ACHN (cell line): ENCODE data around the gene MARCHF10.
"Not testable (repeated sequence)": the region's sequence is repeated elsewhere in the genome, so short reads cannot be mapped to it uniquely, and the experiment has no call there.

Source experiments
- DNase-seq: peaks from one replicate; pipeline ENCODE4 v3.0.0-alpha.2; 2015
- in situ Hi-C: cut with HindIII; loops from 2 replicates; pipeline ENCODE4 v1.10.0; 2017; ENCODE audit warnings: low sequenced_read_pairs, low pct_ligation_motif_present, low pct_unique_long_range_greater_than_20kb

MARCHF10 gene

DNA sequence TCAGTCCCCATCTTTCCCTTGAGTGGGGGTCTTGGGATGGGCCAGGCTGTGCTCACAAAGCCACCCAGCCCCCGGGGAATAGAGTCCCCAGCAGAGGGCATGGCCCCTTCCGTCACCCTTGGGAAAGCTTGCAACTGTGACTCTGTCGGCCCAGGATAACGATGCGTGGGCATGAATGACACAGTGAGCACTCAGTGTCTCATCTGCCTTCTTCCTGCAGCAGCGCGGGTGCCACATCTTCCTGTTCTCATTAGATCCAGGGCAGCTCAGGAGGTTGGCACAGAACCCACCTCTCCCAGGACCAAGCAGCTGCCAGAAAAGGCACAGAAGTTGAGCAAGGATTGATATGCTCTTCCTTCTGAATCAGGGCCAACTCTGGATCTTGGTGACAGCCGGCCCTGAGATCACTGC, 95.9 kb downstream of the MARCHF10 start:
- in situ Hi-C loops: no loop called here
- DNase-seq: no peak

DNA sequence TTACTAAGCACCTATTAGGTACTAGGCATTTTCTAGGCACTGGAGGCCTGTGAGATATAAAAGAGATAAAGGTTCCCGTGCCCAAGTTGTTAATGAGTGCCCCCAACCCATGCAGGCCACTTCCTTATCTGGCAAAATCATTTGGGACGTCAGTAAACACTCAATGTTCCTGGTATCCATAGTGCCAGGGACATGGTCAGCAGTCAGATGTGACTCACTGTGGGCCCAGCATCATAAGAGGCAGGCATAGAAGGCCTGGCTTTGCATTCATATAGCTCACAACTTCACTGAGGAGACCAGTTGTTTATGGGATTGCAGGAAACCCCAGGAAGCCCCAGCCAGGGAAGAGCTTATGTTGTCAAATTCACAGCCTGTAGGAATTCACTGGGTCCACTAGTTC, 99.5 kb downstream of the MARCHF10 start:
- in situ Hi-C loops: no loop called here
- no peak for DNase-seq

DNA sequence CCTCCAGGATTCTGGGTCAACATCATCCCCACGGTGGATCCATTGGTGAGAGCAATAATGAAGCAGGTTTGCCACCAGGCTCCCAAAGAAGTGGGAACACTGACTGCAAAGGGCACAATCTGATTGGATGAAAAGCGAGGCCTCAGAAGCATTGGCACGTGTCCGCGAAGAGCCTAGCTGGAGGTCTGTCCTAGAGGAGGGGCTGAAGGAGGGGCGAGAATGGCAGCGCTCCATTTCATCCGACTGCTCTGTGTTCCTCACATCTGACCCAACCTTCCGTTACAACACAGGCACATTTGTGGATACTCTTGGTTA, 100.7 kb downstream of the MARCHF10 start:
- DNase-seq: no peak
- in situ Hi-C loops: no loop called here

DNA sequence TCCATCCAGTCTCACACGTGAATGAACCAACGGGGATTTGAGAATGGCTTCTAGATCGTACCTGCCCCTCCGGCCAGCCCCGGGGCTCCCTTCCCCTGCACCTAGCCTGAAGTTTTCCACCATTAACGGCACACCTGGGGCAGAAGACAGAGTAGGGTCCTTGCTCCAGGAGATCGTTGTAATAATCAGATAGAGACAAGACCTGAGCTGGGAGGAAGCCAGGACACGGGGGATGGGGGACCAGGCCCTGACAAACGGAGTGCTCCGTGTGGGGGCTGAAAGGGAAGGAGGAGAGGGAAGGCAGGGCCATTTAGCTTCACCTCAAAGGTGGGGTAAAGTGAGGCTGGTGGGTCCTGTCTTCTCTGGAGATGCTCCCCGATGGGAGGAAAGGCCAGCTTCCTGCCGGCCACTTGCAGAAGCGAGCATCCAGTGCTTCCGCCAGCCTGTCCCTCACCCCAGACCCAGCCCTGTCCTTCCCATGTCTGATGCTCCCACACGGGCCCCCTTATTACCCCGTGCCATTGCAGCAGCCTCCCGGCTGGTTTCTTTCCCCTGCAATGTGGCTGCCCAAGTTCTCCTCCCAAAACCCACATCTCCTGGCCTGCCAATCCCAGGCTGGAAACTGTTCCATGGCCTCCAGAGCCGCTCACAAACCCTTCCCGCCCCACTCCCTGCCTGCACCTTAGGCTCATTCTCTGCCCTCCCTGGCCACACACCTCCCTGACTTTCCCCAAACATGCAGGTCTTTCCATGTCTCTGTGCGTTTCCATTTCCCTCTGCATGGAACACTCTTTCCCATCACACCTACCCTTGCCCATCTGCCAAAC, 101.3 kb downstream of the MARCHF10 start:
- no peak for DNase-seq
- in situ Hi-C loops: no loop called here

DNA sequence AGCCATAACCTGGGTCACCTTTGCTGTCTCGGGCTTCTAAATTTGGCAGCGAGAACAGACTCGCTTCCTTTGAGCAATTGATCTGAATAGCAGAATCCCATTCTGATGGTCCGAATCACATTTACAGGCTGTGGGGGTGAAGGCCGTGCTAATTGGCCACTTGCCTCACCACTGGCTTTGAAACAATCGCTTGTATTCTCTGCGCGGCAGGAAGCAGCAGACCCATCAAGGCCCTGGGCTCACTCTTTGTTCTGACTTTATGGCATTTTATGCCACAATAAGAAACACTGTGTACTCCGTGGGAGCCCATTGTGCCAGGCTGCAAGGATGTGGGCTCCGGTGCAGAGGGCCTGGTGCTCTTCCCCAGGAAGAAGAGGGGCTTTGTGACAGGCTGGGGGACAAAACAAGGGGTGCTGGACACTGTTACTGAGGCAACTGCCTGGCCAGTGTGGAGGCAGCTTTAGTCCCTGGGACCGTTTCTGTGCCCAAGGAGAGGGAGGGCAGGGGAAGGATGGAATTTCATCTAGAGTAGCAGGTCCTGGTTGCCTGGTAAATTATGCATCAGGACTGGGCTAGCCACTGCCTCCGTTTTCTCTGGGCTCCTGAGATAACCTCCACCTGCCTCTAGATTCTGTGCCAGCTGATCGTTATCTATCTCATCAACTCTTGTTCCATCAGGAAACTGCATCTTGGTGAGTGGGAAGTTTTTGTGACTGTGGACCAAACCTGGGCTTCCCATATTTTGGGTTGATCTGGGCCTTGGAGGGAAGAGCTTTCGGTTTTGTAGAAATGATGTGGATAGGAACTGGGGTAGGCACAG, 102.1 kb downstream of the MARCHF10 start:
- DNase-seq: no peak
- in situ Hi-C loops: no loop called here

DNA sequence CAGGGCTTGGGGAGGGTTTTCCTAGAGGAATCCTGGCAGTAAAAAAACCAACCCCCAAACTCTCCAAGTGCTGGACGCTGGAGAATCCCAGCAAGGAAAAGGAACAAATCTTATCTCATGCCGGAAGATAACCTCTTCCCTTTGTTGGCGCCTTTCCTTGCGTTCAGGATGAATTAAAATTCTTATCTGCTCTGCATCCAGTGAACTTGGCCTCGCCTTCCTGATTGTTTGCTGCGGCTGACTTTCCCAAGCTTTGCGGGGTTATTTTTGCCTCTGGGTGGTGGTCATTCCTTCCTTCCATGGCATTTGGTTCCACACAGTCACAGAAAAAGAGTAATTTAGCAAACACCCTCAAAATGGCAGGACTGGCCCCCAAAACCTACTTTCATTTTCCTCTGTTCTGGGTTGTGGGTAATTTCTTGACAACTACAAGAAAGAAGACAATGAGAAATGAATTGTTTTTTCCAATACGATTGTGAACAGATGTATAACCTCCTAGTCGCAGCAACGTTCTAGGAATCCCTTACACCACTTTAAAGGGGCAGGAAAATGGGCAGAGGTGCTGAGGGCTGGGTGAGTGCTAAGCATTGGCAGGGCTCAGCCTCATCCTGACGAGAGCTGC, 102.8 kb downstream of the MARCHF10 start:
- DNase-seq: no peak
- in situ Hi-C loops: no loop called here

DNA sequence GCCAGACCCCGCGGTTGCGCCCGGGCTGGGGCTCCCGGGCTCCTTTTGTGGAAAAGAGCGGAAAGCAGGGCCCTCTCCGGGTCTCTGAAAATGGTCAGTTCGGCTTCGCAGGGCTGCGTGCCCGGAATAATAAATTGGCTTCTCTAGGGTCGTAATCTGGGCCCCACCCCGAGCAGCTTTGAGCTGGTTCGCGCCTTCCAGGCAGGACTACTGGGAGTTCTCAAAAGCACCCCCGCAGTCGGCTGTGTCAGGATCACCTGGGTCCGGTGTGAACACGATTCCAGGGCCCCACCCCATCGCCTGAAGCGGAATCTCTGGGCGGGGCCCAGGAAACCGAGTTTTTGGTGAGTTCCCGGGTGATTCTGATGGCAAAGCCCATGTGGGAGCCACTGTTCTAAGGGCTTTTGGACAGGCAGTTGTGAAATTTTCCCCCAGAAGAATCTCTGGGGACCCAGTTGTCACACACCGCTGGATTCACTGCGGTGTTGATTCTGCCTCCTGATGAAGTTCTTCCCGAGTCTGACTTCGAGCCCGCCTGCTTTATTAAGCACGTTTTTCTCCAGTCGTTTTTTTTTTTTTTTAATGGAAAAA, 103.6 kb downstream of the MARCHF10 start:
- in situ Hi-C loops: no loop called here

DNA sequence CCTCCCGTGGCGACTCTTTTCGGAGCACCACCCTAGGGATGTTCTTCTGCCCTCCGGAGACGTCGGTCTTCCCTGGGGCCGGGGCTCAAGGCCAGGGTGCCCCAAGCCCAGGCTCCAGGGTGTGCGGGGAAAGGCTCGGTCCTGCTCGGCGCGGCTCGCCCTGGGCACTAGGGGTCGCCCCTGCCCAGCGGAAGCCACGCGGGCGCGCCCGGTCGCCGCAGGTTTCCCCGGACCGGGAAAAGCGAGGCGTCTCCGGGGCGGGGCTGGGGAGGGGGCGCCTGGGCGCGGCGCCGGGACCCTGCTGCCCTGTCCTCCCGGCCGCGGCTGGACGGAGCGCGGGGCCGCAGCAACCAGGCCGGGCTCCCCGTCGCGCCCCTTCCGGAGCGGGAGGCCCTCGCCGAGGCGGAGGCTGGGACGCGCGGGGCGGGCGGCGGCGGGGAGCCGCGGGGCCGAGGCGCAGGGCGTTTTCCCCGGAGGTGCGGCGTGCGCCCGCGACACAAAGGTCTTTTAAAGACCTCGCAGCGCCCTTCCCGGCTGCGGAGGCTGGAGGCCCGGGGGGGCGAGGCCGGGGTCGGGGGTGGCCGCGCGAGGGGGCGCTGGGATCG, 104.2 kb downstream of the MARCHF10 start:
- DNase-seq: peak; percentile 74

More for the DNA sequence above, 103.6 kb downstream of the MARCHF10 start:
- peak; percentile 20 for DNase-seq

DNA sequence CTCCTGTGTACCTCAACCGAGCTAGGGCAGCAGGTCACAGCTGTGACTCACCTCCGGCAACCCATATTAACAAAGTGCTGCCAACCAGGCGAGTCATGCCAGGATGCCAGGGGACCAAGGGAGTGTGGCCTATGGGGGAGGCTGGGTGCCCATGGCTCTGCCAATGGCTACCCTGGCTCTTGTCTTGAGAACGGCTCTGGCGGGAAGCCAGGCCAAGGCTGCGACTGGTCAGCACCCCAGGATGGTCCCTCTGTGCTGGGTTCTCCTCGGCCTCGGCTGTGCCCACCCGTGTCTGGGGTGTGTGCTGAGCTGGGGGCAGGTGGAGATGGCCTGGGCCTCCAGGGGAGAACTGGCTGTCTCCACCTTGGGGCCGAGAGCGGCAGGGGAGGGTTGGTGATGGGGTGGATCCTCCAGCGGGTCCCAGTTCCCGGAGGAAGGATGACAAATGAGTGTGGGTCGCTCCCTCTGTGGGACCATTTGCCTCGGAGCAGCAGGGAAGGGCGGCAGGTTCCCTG, 104.8 kb downstream of the MARCHF10 start:
- DNase-seq: peak; percentile 86

More for the DNA sequence above, 104.2 kb downstream of the MARCHF10 start:
- in situ Hi-C loops: no loop called here

DNA sequence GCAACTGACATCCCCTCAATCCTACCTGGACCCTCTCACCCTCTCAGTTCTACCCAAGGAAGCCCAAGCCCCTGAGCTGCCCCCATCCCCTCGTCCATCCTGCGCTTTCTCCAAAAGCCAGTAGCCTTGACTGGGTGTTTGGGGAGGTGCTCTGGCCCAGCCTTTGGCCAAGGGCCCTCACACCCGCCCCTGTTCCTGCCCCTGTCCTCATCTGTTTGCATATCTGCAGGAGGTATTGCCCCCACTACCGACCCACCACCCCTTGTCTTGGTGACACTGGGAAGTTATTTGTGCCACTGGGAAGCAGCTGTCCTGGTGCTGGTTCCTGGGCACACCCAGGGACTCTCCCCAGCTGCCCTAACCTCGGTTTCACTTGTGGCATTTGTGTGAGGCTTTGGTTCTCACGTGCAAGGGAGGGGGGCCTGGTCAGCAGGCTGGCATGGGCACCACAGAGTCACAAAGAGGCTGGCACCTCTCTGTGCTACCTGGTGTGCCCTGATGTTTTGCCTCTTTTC, 105.3 kb downstream of the MARCHF10 start:
- in situ Hi-C loops: no loop called here
- no peak for DNase-seq

More for the DNA sequence above, 104.8 kb downstream of the MARCHF10 start:
- in situ Hi-C loops: no loop called here

DNA sequence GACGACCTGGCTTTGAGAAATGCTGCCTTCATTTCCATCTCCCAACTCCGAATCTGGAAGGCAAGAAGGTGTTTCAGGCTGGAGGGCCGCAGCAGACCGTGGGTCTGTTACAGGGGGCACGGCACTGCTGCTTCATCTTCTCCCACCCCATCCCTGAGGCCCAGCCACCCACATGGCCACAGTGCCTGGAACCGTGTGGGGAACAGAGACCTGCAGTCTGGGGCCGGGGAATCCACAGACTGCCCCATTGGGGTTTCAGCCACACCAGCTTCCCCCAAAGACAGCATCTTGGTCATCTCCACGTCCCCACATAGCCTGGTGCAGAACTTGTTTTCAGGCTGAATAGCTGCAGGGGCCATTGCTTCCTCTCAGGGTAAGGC, 106.4 kb downstream of the MARCHF10 start:
- in situ Hi-C loops: no loop called here
- no peak for DNase-seq

DNA sequence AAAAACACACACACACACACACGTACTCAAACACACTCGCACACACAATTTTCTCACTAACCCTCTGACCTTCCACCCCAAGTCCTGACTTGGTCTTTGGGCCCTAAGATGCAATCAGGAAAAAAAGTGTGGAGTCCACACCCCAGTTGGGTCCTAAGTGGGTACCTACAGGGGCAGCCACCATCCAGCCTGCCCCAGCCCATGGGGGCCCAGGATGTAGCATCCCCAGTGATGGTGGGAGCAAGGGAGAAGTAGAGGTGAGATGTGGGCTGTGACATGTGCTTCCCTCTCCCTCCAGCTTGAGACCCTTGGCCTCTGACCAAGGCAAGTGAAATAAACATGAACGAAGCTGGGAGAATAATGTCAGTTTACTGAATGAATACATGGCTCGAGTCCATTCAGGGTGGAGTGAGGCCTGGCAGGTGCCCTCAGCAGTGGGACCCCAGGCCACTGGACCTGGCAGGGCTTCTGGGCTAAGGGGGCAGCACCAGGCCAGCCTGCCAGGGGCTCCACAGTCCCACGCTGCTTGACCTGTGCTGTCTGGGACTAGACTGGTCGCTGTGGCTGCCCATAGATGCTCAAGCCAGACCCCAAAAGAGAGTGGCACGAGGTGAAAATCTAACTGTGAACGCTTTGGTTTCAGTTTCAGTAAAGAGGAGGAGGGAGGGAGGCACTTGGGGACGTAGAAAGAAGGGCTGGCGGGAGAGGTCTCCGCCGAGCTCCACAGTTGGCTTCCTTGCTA, 107.0 kb downstream of the MARCHF10 start:
- in situ Hi-C loops: no loop called here
- DNase-seq: no peak

DNA sequence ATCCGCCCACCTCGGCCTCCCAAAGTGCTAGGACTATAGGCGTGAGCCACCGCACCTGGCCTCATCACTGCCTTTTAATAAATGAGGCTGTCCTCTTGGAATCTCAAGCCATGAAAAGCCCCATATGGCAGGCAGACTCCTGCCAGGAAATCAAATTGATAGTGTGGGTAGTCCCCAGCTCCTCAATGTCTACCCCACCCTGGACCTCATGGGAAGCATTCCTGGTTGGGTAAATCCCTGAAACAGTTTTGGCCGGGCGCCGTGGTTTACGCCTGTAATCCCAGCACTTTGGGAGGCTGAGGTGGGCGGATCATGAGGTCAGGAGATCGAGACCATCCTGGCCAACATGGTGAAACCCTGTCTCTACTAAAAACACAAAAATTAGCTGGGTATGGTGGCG, 109.7 kb downstream of the MARCHF10 start:
- in situ Hi-C loops, DNase-seq: not testable (repeated sequence)

DNA sequence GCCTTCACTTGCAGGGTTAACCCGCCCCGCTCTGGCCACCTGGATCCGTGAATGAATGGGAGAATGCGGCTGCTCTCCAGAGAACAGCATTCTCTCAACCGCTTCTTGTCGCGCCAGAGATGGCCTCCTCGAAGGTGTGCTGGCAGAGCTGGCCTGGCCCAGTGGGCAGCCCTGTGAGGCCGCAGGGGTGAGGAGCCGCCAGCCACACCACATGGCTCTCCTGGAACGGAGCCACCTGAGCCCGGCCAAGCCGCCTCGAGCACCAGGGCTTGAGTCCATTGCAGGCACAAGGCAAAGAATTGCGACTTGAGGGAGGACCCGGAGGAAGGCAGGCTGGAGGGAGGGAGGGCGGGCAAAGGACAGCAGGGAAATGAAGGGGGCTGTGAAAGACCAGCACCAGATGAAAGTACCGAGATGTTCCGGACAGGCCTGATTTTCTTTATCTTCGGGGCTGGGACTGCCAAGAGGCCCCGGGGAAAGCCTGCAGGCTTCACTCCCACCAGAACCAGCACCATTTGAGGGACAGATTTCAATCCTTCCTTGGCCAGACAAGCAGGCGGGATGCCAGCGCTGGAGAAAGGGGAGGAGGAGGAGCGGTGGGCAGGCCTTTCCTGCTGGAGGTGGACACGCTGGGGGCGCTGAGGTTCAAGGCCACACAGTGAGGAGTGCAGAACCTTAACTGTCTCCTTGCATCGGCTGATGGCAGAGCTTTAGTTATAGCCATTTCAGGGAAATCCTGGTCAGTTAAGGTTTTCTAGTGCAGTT, 111.2 kb downstream of the MARCHF10 start:
- no peak for DNase-seq
- in situ Hi-C loops: no loop called here

DNA sequence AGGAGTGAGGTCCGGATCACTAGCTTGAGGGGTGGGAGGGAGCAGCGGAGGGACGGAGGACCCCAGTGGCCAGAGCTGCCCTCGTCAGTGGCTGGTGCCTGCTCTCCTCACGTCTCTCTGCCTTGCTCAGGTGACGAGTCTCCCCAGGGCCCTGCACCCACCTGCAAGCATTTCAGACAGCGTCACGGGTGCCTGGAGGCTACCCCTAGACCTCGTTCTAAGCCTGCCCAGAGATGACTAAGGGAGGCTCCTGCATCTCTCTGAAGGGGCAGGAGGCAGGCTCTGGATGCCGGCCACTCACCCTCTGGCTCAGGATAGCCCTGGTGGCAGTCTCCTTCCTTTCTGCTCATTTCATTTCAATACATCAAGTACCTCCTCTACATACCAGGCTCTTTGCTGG, 111.9 kb downstream of the MARCHF10 start:
- DNase-seq: no peak

DNA sequence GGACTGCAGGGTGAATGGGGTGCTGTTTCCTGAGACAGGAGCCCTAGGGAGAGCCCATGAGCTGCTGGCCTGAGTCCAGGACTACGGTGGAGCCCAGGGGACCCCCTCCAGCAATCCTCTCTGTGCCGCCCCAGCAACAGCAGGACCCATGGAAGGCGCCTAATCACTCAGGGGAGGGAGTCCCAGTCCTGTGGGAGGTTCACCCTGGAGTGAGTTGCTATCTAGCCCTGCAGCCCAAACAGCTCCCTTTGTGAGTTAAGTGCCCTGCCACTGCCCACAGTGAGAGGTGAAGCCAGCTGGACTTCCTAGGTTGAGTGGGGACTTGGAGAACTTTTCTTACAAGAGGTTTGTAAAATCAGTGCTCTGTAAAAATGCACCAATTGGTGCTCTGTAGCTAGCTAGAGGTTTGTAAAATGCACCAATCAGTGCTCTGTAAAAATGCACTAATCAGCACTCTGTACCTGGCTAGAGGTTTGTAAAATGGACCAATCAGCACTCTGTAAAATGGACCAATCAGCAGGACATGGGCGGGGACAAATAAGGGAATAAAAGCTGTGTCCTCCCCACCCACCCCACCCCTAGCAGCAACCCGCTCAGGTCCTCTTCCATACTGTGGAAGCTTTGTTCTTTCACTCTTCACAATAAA, 112.9 kb downstream of the MARCHF10 start:
- in situ Hi-C loops, DNase-seq: not testable (repeated sequence)

More for the DNA sequence above, 111.9 kb downstream of the MARCHF10 start:
- in situ Hi-C loops: no loop called here
